ENCODE data around the gene MOB1B.
A peak's percentile ranks its signal among the peaks of the same experiment; 100 is the strongest.

Gene MOB1B

GRCh38 chr4:70914631-70915030, 12.5 kb downstream of the MOB1B start:
- no peak for DNase-seq (ENCODE audit: low spot score)

GRCh38 chr4:70915036-70915815, 13.1 kb downstream of the MOB1B start:
- no peak for DNase-seq (ENCODE audit: low spot score)

- no peak for DNase-seq (ENCODE audit: low spot score)
Measured at GRCh38 chr4:70915874-70916559, 13.8 kb downstream of the MOB1B start.

- no peak for DNase-seq (ENCODE audit: low spot score)
Measured at GRCh38 chr4:70920592-70920991, 18.4 kb downstream of the MOB1B start.

GRCh38 chr4:70925418-70925817, 23.2 kb downstream of the MOB1B start:
- DNase-seq (ENCODE audit: low spot score): no peak

GRCh38 chr4:70925899-70926635, 23.9 kb downstream of the MOB1B start:
- no peak for DNase-seq (ENCODE audit: low spot score)

- no peak for DNase-seq (ENCODE audit: low spot score)
Measured at GRCh38 chr4:70927502-70928137, 25.5 kb downstream of the MOB1B start.

- DNase-seq (ENCODE audit: low spot score): no peak
Measured at GRCh38 chr4:70930530-70931256, 28.5 kb downstream of the MOB1B start.

- DNase-seq (ENCODE audit: low spot score): no peak
Measured at GRCh38 chr4:70931347-70931746, 29.2 kb downstream of the MOB1B start.

- no peak for DNase-seq (ENCODE audit: low spot score)
Measured at GRCh38 chr4:70932984-70933383, 30.8 kb downstream of the MOB1B start.

GRCh38 chr4:70935038-70935695, 33.0 kb downstream of the MOB1B start:
- no peak for DNase-seq (ENCODE audit: low spot score)

GRCh38 chr4:70936200-70936787, 34.1 kb downstream of the MOB1B start:
- DNase-seq (ENCODE audit: low spot score): no peak

GRCh38 chr4:70938086-70938485, 35.9 kb downstream of the MOB1B start:
- DNase-seq (ENCODE audit: low spot score): no peak

- no peak for DNase-seq (ENCODE audit: low spot score)
Measured at GRCh38 chr4:70940134-70940533, 38.0 kb downstream of the MOB1B start.

- DNase-seq (ENCODE audit: low spot score): no peak
Measured at GRCh38 chr4:70943114-70943513, 40.9 kb downstream of the MOB1B start.

GRCh38 chr4:70945046-70945445, 42.9 kb downstream of the MOB1B start:
- no peak for DNase-seq (ENCODE audit: low spot score)

- no peak for DNase-seq (ENCODE audit: low spot score)
Measured at GRCh38 chr4:70945452-70946055, 43.4 kb downstream of the MOB1B start.

- no peak for DNase-seq (ENCODE audit: low spot score)
Measured at GRCh38 chr4:70946939-70947338, 44.8 kb downstream of the MOB1B start.

GRCh38 chr4:70948665-70949260, 46.6 kb downstream of the MOB1B start:
- DNase-seq (ENCODE audit: low spot score): peak; percentile 21

GRCh38 chr4:70954032-70954431, 51.9 kb downstream of the MOB1B start:
- no peak for DNase-seq (ENCODE audit: low spot score)
